ENCODE results near the gene IL1RL2.

DNA sequence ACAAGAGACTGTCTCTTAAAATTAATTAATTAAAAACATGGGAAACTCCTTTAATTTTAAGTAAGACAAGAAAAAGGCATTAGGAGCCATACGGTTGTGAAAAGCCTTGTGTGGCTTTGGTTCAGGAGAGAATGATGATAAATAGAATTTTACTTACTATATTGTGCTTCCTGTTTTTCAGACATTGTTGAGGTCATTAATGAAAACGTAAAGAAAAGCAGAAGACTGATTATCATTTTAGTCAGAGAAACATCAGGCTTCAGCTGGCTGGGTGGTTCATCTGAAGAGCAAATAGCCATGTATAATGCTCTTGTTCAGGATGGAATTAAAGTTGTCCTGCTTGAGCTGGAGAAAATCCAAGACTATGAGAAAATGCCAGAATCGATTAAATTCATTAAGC, 10.7 kb upstream of the IL1RL2 start:
- TF ChIP-seq CTCF (IDR thresholded peaks at IDR 0.05) (no peak), POLR2A (IDR thresholded peaks at IDR 0.05) (no peak), POLR2AphosphoS5 (IDR thresholded peaks at IDR 0.05) (no peak), EP300 (IDR thresholded peaks at IDR 0.05) (no peak)
